ENCODE measurements around the gene CBR1.

DNA sequence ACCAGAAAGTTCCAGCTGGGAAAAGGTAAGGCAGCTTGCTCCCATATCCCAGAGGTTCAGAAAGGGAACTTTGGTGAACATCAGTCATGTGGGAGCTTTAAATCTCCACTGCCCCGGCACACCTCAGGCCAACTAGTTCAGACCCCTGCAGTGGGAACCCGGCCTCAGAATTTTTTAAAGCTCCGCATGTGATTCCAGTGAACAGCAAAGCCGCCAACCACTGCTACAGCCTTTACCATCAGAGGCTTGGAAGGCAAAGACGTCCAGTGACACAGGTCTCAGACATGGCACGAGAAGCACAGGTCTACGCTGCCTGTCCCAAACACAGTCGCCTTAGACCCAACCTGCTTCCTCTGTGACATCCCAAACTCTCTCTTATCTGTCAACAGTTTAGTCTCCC is 40.5 kb upstream of the CBR1 start:
- TF ChIP-seq, protein P1, sequence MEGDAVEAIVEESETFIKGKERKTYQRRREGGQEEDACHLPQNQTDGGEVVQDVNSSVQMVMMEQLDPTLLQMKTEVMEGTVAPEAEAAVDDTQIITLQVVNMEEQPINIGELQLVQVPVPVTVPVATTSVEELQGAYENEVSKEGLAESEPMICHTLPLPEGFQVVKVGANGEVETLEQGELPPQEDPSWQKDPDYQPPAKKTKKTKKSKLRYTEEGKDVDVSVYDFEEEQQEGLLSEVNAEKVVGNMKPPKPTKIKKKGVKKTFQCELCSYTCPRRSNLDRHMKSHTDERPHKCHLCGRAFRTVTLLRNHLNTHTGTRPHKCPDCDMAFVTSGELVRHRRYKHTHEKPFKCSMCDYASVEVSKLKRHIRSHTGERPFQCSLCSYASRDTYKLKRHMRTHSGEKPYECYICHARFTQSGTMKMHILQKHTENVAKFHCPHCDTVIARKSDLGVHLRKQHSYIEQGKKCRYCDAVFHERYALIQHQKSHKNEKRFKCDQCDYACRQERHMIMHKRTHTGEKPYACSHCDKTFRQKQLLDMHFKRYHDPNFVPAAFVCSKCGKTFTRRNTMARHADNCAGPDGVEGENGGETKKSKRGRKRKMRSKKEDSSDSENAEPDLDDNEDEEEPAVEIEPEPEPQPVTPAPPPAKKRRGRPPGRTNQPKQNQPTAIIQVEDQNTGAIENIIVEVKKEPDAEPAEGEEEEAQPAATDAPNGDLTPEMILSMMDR (IDR thresholded peaks at IDR 0.05): no peak
- no peak for TF ChIP-seq POLR2A (IDR thresholded peaks at IDR 0.05)

Measured in testis (tissue), 2 donors.